ENCODE measurements around the gene TMEM151A. TPM values are rescaled to one million over a fixed set of nuclear protein-coding genes. Genes with fewer than 3 reads are reported as not detected.

The TMEM151A gene
- total and polyA plus RNA-seq, 8 donors: 0.17 to 0.47 (median 0.28) TPM; not detected in 1

- ATAC-seq (no peak), DNase-seq (peak in 1 of 4 donors; percentile 57)
- H3K27me3 ChIP-seq: no peaks in the 10 kb centered on the region
These were observed 33.0 kb downstream of the TMEM151A start for GRCh38 chr11:66324664-66325063.

GRCh38 chr11:66325263-66325671 is 33.6 kb downstream of the TMEM151A start:
- Histone ChIP-seq H3K4me3 (no peak overlapping the region), H3K36me3 (no peaks in the 10 kb centered on the region), H3K27me3 (no peaks in the 10 kb centered on the region), H3K27ac (no peak overlapping the region), H3K4me1 (peaks cover 17 to 31% of the 10 kb centered on the region in 2 donors), H3K9me3 (no peaks in the 10 kb centered on the region)
- DNase-seq (peak in 1 of 4 donors; percentile 50), ATAC-seq (no peak)
- no peak for TF ChIP-seq CTCF (IDR thresholded peaks at IDR 0.05)
- intact Hi-C loops (cut with DNase I): no loop called here

More at GRCh38 chr11:66324664-66325063, 33.0 kb downstream of the TMEM151A start:
- TF ChIP-seq CTCF (IDR thresholded peaks at IDR 0.05): no peak
- intact Hi-C loops (cut with DNase I): no loop called here
- Histone ChIP-seq H3K9me3 (no peaks in the 10 kb centered on the region), H3K27ac (peak overlapping the region in 1 of 2 donors; percentile 4), H3K4me3 (no peak overlapping the region), H3K36me3 (no peaks in the 10 kb centered on the region), H3K4me1 (peaks cover 17 to 31% of the 10 kb centered on the region in 2 donors)

GRCh38 chr11:66326261-66327111 is 34.8 kb downstream of the TMEM151A start:
- no peaks in the 10 kb centered on the region for H3K9me3 ChIP-seq
- H3K4me3 ChIP-seq: no peak overlapping the region
- peak in 1 of 4 donors; percentile 66 for DNase-seq
- intact Hi-C loops (cut with DNase I): no loop called here
- no peaks in the 10 kb centered on the region for H3K36me3 ChIP-seq
- no peaks in the 10 kb centered on the region for H3K27me3 ChIP-seq
- H3K4me1 ChIP-seq: peaks cover 17 to 31% of the 10 kb centered on the region in 2 donors
- peak overlapping the region in 1 of 2 donors; percentile 73 for H3K27ac ChIP-seq
- ATAC-seq: no peak
- no peak for TF ChIP-seq CTCF (IDR thresholded peaks at IDR 0.05)

GRCh38 chr11:66327171-66328030 is 35.7 kb downstream of the TMEM151A start:
- DNase-seq (peak in 1 of 4 donors; percentile 54), ATAC-seq (peak; percentile 23)
- Histone ChIP-seq H3K4me1 (peaks cover 17 to 31% of the 10 kb centered on the region in 2 donors), H3K4me3 (no peak overlapping the region), H3K27ac (peak overlapping the region; percentile 51 to 73), H3K36me3 (peaks cover 0 to 8% of the 10 kb centered on the region in 2 donors), H3K27me3 (no peaks in the 10 kb centered on the region), H3K9me3 (no peaks in the 10 kb centered on the region)
- intact Hi-C loops (cut with DNase I): no loop called here
- no peak for TF ChIP-seq CTCF (IDR thresholded peaks at IDR 0.05)

GRCh38 chr11:66328031-66328301 is 36.3 kb downstream of the TMEM151A start:
- Histone ChIP-seq H3K9me3 (no peaks in the 10 kb centered on the region), H3K36me3 (peaks cover 0 to 14% of the 10 kb centered on the region in 2 donors), H3K27me3 (no peaks in the 10 kb centered on the region), H3K4me1 (peaks cover 17 to 31% of the 10 kb centered on the region in 2 donors), H3K27ac (peak overlapping the region; percentile 26 to 51), H3K4me3 (no peak overlapping the region)
- DNase-seq (peak in 1 of 4 donors; percentile 40), ATAC-seq (no peak)
- intact Hi-C loops (cut with DNase I): no loop called here
- TF ChIP-seq CTCF (IDR thresholded peaks at IDR 0.05): no peak
